SU-DHL-6 (cell line): ENCODE results near the gene RFC3.
"Not testable (repeated sequence)": the region's sequence is repeated elsewhere in the genome, so short reads cannot be mapped to it uniquely, and the experiment has no call there.

Experiments used
- H2AFZ ChIP-seq: fragments of 200-600 bp; sonication (generic); 2 replicates; pipeline ENCODE4 v1.6.1; 2014; ENCODE audit warnings: low read depth, mild to moderate bottlenecking, moderate library complexity, mixed read lengths, antibody characterized with exemption, low read length; ENCODE audit not compliant: severe bottlenecking
- H3F3A ChIP-seq: fragments of 200-600 bp; shearing (Covaris generic); 2 replicates; pipeline ENCODE4 v1.6.0; 2016; ENCODE audit warnings: antibody characterized with exemption, mild to moderate bottlenecking; ENCODE audit not compliant: insufficient read depth
- H3K27ac ChIP-seq: fragments of 200-600 bp; sonication (generic); 2 replicates; pipeline ENCODE4 v1.5.1; 2016; ENCODE audit warnings: low read depth, mild to moderate bottlenecking, low read length, moderate library complexity, mixed read lengths
- H3K27me3 ChIP-seq: fragments of 200-600 bp; sonication (generic), shearing (Covaris generic); 2 replicates; pipeline ENCODE4 v1.6.0; 2014; ENCODE audit warnings: mild to moderate bottlenecking, low read length
- H3K36me3 ChIP-seq: fragments of 200-600 bp; sonication (generic); 2 replicates; pipeline ENCODE4 v1.6.1; 2014; ENCODE audit warnings: mild to moderate bottlenecking, low read length, mixed read lengths
- H3K4me2 ChIP-seq: fragments of 300-600, 200-600 bp; shearing (Covaris generic), sonication (generic); 2 replicates; pipeline ENCODE4 v1.6.0; 2014; ENCODE audit warnings: low read length, low read depth, mild to moderate bottlenecking; ENCODE audit not compliant: poor library complexity, severe bottlenecking
- H3K4me3 ChIP-seq: fragments of 200-600 bp; sonication (generic); 2 replicates; pipeline ENCODE4 v1.5.1; 2014; ENCODE audit warnings: antibody characterized with exemption, low read length, mild to moderate bottlenecking, mixed read lengths; ENCODE audit not compliant: insufficient read depth, poor library complexity, severe bottlenecking
- H3K79me2 ChIP-seq: fragments of 200-600 bp; sonication (generic); 2 replicates; pipeline ENCODE4 v1.6.1; 2014; ENCODE audit warnings: mild to moderate bottlenecking, low read length, moderate library complexity; ENCODE audit not compliant: insufficient read depth
- H3K9ac ChIP-seq: fragments of 200-600 bp; sonication (generic); 2 replicates; pipeline ENCODE4 v1.7.0; 2014; ENCODE audit warnings: mild to moderate bottlenecking, low read length
- H3K9me2 ChIP-seq: fragments of 200-600 bp; sonication (generic); replicated peaks from 2 replicates; pipeline ENCODE4 v1.6.1; 2014; ENCODE audit warnings: low read length; ENCODE audit not compliant: insufficient read depth
- H3K9me3 ChIP-seq: fragments of 200-600 bp; sonication (generic); 2 replicates; pipeline ENCODE4 v1.6.1; 2014; ENCODE audit warnings: low read length, mixed read lengths; ENCODE audit not compliant: insufficient read depth
- H4K20me1 ChIP-seq: fragments of 200-600 bp; sonication (generic); 2 replicates; pipeline ENCODE4 v1.6.1; 2014; ENCODE audit warnings: low read depth, mild to moderate bottlenecking, antibody characterized with exemption, low read length, moderate library complexity, mixed read lengths
- CTCF ChIP-seq: fragments of 200-600 bp; sonication (generic); IDR thresholded peaks from one replicate; pipeline ENCODE4 v1.5.1; 2017; ENCODE audit warnings: antibody characterized with exemption, mild to moderate bottlenecking, low read length, moderate library complexity; ENCODE audit not compliant: insufficient read depth, poor library complexity, severe bottlenecking
- EZH2phosphoT487 ChIP-seq: fragments of 200-600 bp; sonication (generic), shearing (Covaris generic); conservative IDR thresholded peaks from 2 replicates; pipeline ENCODE4 v1.6.1; 2018; ENCODE audit warnings: mild to moderate bottlenecking, antibody characterized with exemption, low read length, moderate library complexity, mixed read lengths

RFC3 gene

DNA sequence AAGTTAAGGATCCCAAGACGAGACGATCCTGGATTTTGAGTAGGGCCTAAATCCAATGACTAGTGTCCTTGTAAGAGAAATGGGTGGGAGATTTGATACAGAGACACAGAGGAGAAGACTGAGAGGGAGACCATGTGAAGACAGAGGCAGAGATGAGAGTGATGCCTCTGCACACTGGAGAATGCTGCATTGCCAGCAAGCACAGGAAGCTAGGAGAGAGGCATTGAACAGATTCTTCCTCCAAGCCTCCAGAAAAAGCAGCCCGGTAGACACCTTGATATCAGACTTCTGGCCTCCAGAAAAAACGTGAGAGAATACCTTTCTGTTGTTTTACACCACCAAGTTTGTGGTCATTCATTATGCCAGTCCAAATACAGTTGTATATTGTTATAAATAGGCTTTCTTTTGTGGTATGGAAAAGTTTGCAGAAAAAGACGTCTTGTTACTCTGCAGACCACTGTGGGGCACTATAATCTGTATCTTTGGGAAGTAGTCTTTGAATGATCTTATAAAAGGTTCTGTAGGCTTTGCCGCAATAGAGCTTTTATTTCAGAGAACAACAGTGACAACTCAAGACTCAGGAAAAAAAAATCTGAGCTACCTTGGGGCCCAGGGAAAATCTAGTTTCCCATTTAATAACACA is 17.9 kb upstream of the RFC3 start:
- no peaks in the 10 kb centered on the region for H3K27me3 ChIP-seq
- H2AFZ ChIP-seq: peak overlapping the region; percentile 33
- H3K9me2 ChIP-seq: no peaks in the 10 kb centered on the region
- peak overlapping the region; percentile 63 for H3K27ac ChIP-seq
- peak overlapping the region; percentile 62 for H3K4me2 ChIP-seq
- H3F3A ChIP-seq: peaks cover 17% of the 10 kb centered on the region
- H3K4me3 ChIP-seq: peak overlapping the region; percentile 7
- no peaks in the 10 kb centered on the region for H3K79me2 ChIP-seq
- H3K9me3 ChIP-seq: no peaks in the 10 kb centered on the region
- TF ChIP-seq EZH2phosphoT487 (no peak), CTCF (peak; percentile 74)
- H3K9ac ChIP-seq: peak overlapping the region; percentile 47
- H4K20me1 ChIP-seq: no peaks in the 10 kb centered on the region
- H3K36me3 ChIP-seq: no peaks in the 10 kb centered on the region

DNA sequence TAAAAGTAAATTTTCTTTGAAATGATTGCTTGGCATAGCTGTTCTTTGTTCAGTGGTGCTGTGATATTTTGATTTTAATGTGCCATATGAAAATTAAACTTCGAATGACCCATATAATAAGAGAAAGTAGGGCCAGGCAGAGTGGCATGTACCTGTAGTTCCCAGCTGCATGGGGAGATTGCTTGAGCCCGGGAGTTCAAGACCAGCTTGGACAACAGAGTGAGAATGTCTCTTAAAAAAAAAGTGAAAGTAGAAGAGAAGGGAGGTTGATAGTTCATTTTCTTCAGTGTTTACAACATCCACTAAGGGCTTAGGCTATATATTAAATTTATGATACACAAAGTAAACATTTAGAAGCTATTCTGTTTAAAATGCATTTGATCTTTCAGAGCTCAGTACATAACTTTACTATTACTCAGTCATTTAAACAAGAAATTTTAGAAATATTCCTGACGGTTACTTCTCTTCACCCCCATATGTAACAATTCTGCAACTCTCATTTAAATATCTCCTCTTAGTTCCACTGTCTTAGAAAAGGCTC is 17.2 kb upstream of the RFC3 start:
- peak overlapping the region; percentile 33 for H2AFZ ChIP-seq

GRCh38 chr13:33806470-33807248 is 11.3 kb upstream of the RFC3 start:
- no peaks in the 10 kb centered on the region for H3K9me3 ChIP-seq
- no peaks in the 10 kb centered on the region for H4K20me1 ChIP-seq
- peak overlapping the region; percentile 79 for H2AFZ ChIP-seq
- H3K4me3 ChIP-seq: peak overlapping the region; percentile 44
- no peaks in the 10 kb centered on the region for H3K79me2 ChIP-seq
- H3K4me2 ChIP-seq: peak overlapping the region; percentile 84
- H3K9ac ChIP-seq: peak overlapping the region; percentile 50
- no peaks in the 10 kb centered on the region for H3K36me3 ChIP-seq
- TF ChIP-seq CTCF (no peak), EZH2phosphoT487 (no peak)
- H3K27me3 ChIP-seq: no peaks in the 10 kb centered on the region
- peak overlapping the region; percentile 78 for H3K27ac ChIP-seq
- no peaks in the 10 kb centered on the region for H3K9me2 ChIP-seq
- peaks cover 22% of the 10 kb centered on the region for H3F3A ChIP-seq

More for the DNA sequence above, 17.2 kb upstream of the RFC3 start:
- H3K27ac ChIP-seq: peak overlapping the region; percentile 63
- no peaks in the 10 kb centered on the region for H3K27me3 ChIP-seq
- H3K9ac ChIP-seq: peak overlapping the region; percentile 47
- peak overlapping the region; percentile 7 for H3K4me3 ChIP-seq
- no peaks in the 10 kb centered on the region for H3K79me2 ChIP-seq
- no peaks in the 10 kb centered on the region for H3K9me3 ChIP-seq
- H3K4me2 ChIP-seq: peak overlapping the region; percentile 62
- TF ChIP-seq CTCF (no peak), EZH2phosphoT487 (no peak)
- H3F3A ChIP-seq: peaks cover 17% of the 10 kb centered on the region
- H3K36me3 ChIP-seq: no peaks in the 10 kb centered on the region
- no peaks in the 10 kb centered on the region for H3K9me2 ChIP-seq
- no peaks in the 10 kb centered on the region for H4K20me1 ChIP-seq

GRCh38 chr13:33812829-33813228 is 5.1 kb upstream of the RFC3 start:
- not testable (repeated sequence) for H3K9me2 ChIP-seq, H3K9me3 ChIP-seq, H3K9ac ChIP-seq, H3K4me3 ChIP-seq, H3K27me3 ChIP-seq, H4K20me1 ChIP-seq, H3K4me2 ChIP-seq, H3K27ac ChIP-seq, H3K36me3 ChIP-seq, H3K79me2 ChIP-seq
- Histone ChIP-seq H3F3A (peaks cover 14% of the 10 kb centered on the region; the same call in 1 of the 2 replicates), H2AFZ (peak overlapping the region; percentile 5)
